HEK293 (cell line): ENCODE data around the gene ANGPTL8.

ENCODE experiments used
- CTCF ChIA-PET: fragments of 350-600 bp; formaldehyde crosslinking; extraction: SDS; loops from one replicate; lab custom pipeline; 2021; ENCODE audit warnings: antibody characterized with exemption; lab: Yijun Ruan, JAX
- POLR2A ChIA-PET: fragments of 300-600 bp; formaldehyde crosslinking; extraction: SDS; loops from one replicate; lab custom pipeline; 2020; ENCODE audit warnings: antibody characterized with exemption, inconsistent platforms; lab: Yijun Ruan, JAX
- H3K27ac ChIP-seq: fragments of 200-500 bp; sonication (Bioruptor generic); 2 replicates; pipeline ENCODE4 v1.5.1; 2014; ENCODE audit warnings: low read depth, low read length, control low read depth, inconsistent platforms; ENCODE audit errors: extremely low read depth
- H3K36me3 ChIP-seq, 2 experiments: fragments of 200-500 bp in 1 of 2; sonication (Bioruptor generic) in 1 of 2; 1 replicate in 1 of 2; 2 replicates in 1 of 2; pipeline ENCODE4 v1.5.1; 2014 to 2017; ENCODE audit warnings: inconsistent platforms in 2 of 2, low read length in 2 of 2; ENCODE audit not compliant: control insufficient read depth in 2 of 2, insufficient read depth in 1 of 2
- H3K4me1 ChIP-seq: fragments of 200-500 bp; sonication (Bioruptor generic); 2 replicates; pipeline ENCODE4 v1.5.1; 2014; ENCODE audit warnings: mild to moderate bottlenecking, low read length, inconsistent platforms; ENCODE audit not compliant: control insufficient read depth, insufficient read depth
- H3K4me3 ChIP-seq: 2 replicates; pipeline ENCODE4 v1.5.1; 2011; ENCODE audit warnings: low read depth, mild to moderate bottlenecking, control low read depth, low read length, moderate library complexity
- H3K9me3 ChIP-seq: fragments of 200-500 bp; sonication (Bioruptor generic); 2 replicates; pipeline ENCODE4 v1.5.1; 2014; ENCODE audit warnings: low read depth, low read length, inconsistent platforms; ENCODE audit not compliant: control insufficient read depth, insufficient read depth
- GLI4 ChIP-seq: fragments of 450-650 bp; formaldehyde crosslinking; IDR thresholded peaks from 2 replicates; pipeline ENCODE4 v1.5.1; 2016; ENCODE audit warnings: missing biosample characterization, missing genetic modification characterization
- KLF1 ChIP-seq: fragments of 450-650 bp; formaldehyde crosslinking; IDR thresholded peaks from 2 replicates; pipeline ENCODE4 v1.5.1; 2016; ENCODE audit warnings: missing biosample characterization, missing genetic modification characterization
- KLF16 ChIP-seq: fragments of 450-650 bp; formaldehyde crosslinking; IDR thresholded peaks from 2 replicates; pipeline ENCODE4 v1.5.1; 2017; ENCODE audit warnings: missing biosample characterization, missing genetic modification characterization
- KLF8 ChIP-seq: fragments of 450-650 bp; formaldehyde crosslinking; IDR thresholded peaks from 2 replicates; pipeline ENCODE4 v1.5.1; 2016; ENCODE audit warnings: missing biosample characterization, missing genetic modification characterization
- SP2 ChIP-seq: fragments of 450-650 bp; formaldehyde crosslinking; IDR thresholded peaks from 2 replicates; pipeline ENCODE4 v1.5.1; 2016; ENCODE audit warnings: missing biosample characterization, missing genetic modification characterization
- SP3 ChIP-seq: fragments of 450-650 bp; formaldehyde crosslinking; IDR thresholded peaks from 2 replicates; pipeline ENCODE4 v1.5.1; 2016; ENCODE audit warnings: missing biosample characterization, missing genetic modification characterization
- TCF7L2 ChIP-seq: IDR thresholded peaks from 2 replicates; pipeline ENCODE4 v1.6.1; 2011; ENCODE audit warnings: low read depth, mild to moderate bottlenecking, inconsistent platforms, low read length, moderate library complexity, borderline replicate concordance
- ZNF16 ChIP-seq: fragments of 450-650 bp; formaldehyde crosslinking; IDR thresholded peaks from 2 replicates; pipeline ENCODE4 v1.5.1; 2016; ENCODE audit warnings: low read depth, missing biosample characterization, missing genetic modification characterization
- ZNF366 ChIP-seq: fragments of 450-650 bp; formaldehyde crosslinking; conservative IDR thresholded peaks from 2 replicates; pipeline ENCODE4 v1.5.1; 2016; ENCODE audit warnings: missing biosample characterization, missing genetic modification characterization
- ZNF654 ChIP-seq: fragments of 450-650 bp; formaldehyde crosslinking; IDR thresholded peaks from 2 replicates; pipeline ENCODE4 v1.5.1; 2016; ENCODE audit warnings: low read depth, missing biosample characterization, missing genetic modification characterization
- ZNF701 ChIP-seq: fragments of 450-650 bp; formaldehyde crosslinking; IDR thresholded peaks from 2 replicates; pipeline ENCODE4 v1.5.1; 2016; ENCODE audit warnings: missing biosample characterization, missing genetic modification characterization
- TF ChIP-seq, protein P1 (sequence below): fragments of 450-650 bp; formaldehyde crosslinking; IDR thresholded peaks from 2 replicates; pipeline ENCODE4 v1.5.1; 2016; ENCODE audit warnings: missing biosample characterization, missing genetic modification characterization
- TF ChIP-seq, protein P2 (sequence below): fragments of 450-650 bp; formaldehyde crosslinking; IDR thresholded peaks from 2 replicates; pipeline ENCODE4 v1.5.1; 2016; ENCODE audit warnings: missing biosample characterization, missing genetic modification characterization

The ANGPTL8 gene

DNA sequence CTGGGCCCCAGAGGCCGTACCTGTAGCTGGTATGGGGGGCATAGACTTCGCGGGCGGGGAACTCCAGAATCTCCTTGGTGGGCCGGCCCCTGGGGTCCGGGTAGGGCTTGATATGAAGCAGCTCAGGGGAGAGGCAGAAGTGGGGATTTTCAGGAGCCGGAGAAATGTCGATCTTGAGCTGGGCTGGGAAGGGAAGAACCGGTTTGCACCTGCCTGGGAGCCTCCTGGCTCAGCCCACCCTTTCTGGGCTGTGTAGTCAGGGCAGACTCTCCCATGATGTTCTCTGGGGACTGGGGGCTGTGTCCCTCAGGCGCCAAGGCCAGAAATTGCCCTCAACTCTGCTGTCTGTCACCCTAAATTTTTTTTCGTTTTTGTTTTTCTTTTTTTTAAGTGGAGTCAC is 2.6 kb downstream of the ANGPTL8 start:
- Histone ChIP-seq H3K36me3 (peaks cover 0 to 18% of the 10 kb centered on the region in 2 experiments; a peak in 2 of 3 replicates), H3K9me3 (no peaks in the 10 kb centered on the region), H3K4me3 (no peak overlapping the region), H3K27ac (no peak overlapping the region), H3K4me1 (no peaks in the 10 kb centered on the region)
- TF ChIP-seq KLF1 (tag by site-specific recombination): peak; percentile 2; the same call in 1 of the 2 replicates
- no peak for TF ChIP-seq TCF7L2
- POLR2A ChIA-PET: interaction anchor here (1.0 kb wide), 1 partner anchor 15 kb away, joined by 3 read pairs; no protein-coding TSS in a partner anchor
- CTCF ChIA-PET: interaction anchor here (0.5 to 1.8 kb wide), 11 partner anchors 8 to 992 kb away, joined by 3 to 9 read pairs (median 4); no protein-coding TSS in a partner anchor

DNA sequence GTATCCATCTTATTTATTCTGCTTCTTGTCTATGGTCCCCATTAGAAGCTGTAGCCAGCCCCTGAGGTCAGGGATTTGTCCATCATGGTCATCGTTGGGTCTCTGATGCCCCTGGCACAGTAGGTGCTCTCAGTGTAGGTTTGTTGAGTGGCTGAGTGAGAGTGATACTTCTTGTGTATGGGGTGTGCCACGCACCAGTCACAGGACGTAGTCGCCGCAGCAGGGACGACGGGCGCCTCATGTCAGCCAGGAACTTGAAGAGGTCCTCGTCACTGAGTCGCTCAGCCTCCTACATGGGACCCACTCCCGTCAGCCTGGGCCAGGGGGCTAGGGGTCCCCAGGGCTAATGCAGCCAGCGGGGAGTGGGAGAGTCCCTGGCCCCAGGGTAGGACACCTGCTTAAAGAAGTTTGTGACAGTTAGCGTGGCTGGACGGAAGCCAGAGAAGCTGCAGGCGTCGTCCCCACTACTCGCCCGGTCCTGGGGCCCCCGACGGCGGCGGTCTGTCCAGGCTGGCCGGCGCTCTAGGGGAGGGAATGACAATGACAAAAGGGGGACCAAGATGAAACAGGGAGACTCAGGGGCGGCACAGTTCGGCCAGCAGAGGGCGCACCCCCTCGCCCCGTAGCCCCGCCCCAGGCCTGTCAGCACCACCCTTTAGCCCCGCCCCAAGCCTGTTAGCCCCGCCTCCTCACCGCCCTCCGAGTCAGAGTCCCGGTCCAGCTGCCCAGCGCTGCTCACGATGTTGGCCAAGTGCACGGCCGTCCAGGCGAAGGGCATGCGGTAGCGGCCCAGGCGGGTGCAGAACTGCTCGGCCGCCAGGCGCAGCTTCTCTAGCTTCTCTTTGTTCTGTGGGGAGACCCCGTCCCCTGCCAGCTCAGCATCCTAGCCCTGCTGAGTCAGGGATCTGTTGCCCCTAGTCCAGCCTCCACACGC is 3.7 kb downstream of the ANGPTL8 start:
- H3K9me3 ChIP-seq: no peaks in the 10 kb centered on the region
- H3K27ac ChIP-seq: no peak overlapping the region
- no peak for TF ChIP-seq GLI4 (tag by site-specific recombination)
- TF ChIP-seq KLF1 (tag by site-specific recombination): peak; percentile 53; the same call in 1 of the 2 replicates
- TF ChIP-seq, protein P1, sequence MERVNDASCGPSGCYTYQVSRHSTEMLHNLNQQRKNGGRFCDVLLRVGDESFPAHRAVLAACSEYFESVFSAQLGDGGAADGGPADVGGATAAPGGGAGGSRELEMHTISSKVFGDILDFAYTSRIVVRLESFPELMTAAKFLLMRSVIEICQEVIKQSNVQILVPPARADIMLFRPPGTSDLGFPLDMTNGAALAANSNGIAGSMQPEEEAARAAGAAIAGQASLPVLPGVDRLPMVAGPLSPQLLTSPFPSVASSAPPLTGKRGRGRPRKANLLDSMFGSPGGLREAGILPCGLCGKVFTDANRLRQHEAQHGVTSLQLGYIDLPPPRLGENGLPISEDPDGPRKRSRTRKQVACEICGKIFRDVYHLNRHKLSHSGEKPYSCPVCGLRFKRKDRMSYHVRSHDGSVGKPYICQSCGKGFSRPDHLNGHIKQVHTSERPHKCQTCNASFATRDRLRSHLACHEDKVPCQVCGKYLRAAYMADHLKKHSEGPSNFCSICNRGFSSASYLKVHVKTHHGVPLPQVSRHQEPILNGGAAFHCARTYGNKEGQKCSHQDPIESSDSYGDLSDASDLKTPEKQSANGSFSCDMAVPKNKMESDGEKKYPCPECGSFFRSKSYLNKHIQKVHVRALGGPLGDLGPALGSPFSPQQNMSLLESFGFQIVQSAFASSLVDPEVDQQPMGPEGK (tag by site-specific recombination): peak; percentile 46; the same call in 1 of the 2 replicates
- no peak for TF ChIP-seq ZNF366 (tag by site-specific recombination)
- TF ChIP-seq KLF16 (tag by site-specific recombination): 0 out of 2 replicates have a peak, but pooled peaks have one; percentile 44
- TF ChIP-seq, protein P2, sequence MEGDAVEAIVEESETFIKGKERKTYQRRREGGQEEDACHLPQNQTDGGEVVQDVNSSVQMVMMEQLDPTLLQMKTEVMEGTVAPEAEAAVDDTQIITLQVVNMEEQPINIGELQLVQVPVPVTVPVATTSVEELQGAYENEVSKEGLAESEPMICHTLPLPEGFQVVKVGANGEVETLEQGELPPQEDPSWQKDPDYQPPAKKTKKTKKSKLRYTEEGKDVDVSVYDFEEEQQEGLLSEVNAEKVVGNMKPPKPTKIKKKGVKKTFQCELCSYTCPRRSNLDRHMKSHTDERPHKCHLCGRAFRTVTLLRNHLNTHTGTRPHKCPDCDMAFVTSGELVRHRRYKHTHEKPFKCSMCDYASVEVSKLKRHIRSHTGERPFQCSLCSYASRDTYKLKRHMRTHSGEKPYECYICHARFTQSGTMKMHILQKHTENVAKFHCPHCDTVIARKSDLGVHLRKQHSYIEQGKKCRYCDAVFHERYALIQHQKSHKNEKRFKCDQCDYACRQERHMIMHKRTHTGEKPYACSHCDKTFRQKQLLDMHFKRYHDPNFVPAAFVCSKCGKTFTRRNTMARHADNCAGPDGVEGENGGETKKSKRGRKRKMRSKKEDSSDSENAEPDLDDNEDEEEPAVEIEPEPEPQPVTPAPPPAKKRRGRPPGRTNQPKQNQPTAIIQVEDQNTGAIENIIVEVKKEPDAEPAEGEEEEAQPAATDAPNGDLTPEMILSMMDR (tag by site-specific recombination): peak; percentile 84
- TF ChIP-seq SP2 (tag by site-specific recombination): peak; percentile 78
- 0 out of 2 replicates have a peak, but pooled peaks have one; percentile 4 for TF ChIP-seq ZNF654 (tag by site-specific recombination)
- TF ChIP-seq SP3 (tag by site-specific recombination): peak; percentile 70
- TF ChIP-seq KLF8 (tag by site-specific recombination): peak; percentile 23; the same call in 1 of the 2 replicates
- TF ChIP-seq, all 188 proteins: peak for 8
- Histone ChIP-seq H3K36me3 (peaks cover 0 to 25% of the 10 kb centered on the region in 2 experiments; a peak in 2 of 3 replicates), H3K4me3 (no peak overlapping the region), H3K4me1 (no peaks in the 10 kb centered on the region)
- ChIA-PET POLR2A (interaction anchor here (0.6 to 1.5 kb wide), 2 partner anchors 45 to 132 kb away, joined by 3 to 4 read pairs; partner anchors contain the start of gene SWSAP1), CTCF (interaction anchor here (0.6 to 1.8 kb wide), 27 partner anchors 9 to 345 kb away, joined by 3 to 11 read pairs (median 4); partner anchors contain the start of gene TSPAN16)

DNA sequence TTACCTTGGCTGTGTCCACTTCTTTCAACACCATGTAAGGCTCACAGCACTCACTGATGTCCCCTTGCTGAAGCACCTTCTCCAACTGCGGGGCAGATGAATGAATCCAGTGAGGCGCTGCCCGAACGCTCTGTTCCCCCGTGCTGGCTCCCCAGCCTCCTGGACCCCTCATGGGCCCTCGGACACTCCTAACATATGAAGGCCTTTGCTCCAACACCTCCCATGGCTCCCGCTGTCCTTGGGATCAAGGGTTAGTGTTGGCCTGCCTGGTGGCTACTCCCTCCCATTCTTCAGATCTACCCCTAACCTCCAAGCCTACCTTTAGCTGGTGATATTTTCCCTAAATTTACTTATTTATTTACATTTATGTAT is 4.4 kb downstream of the ANGPTL8 start:
- Histone ChIP-seq H3K4me1 (no peaks in the 10 kb centered on the region), H3K9me3 (no peaks in the 10 kb centered on the region), H3K36me3 (peaks cover 0 to 31% of the 10 kb centered on the region in 2 experiments; a peak in 2 of 3 replicates), H3K4me3 (no peak overlapping the region), H3K27ac (no peak overlapping the region)
- ChIA-PET CTCF (interaction anchor here (0.6 to 1.4 kb wide), 23 partner anchors 8 to 345 kb away, joined by 3 to 11 read pairs (median 4); partner anchors contain the start of gene TSPAN16), POLR2A (interaction anchor here (0.6 to 1.5 kb wide), 2 partner anchors 45 to 131 kb away, joined by 3 to 4 read pairs; partner anchors contain the start of gene SWSAP1)
- peak; percentile 80 for TF ChIP-seq ZNF16 (tag by site-specific recombination)
- TF ChIP-seq ZNF701 (tag by site-specific recombination): no peak
